Activated naive CD8-positive, alpha-beta T cell (primary cell): ENCODE measurements around the gene PCYT2.

ENCODE experiments used
- H3K27ac Mint-ChIP-seq: one replicate; pipeline ENCODE4 v1.8.0; 2021; ENCODE audit warnings: mixed read lengths
- H3K27me3 Mint-ChIP-seq: one replicate; pipeline ENCODE4 v1.8.0; 2021; ENCODE audit warnings: mixed read lengths
- H3K36me3 Mint-ChIP-seq: one replicate; pipeline ENCODE4 v1.8.0; 2021; ENCODE audit warnings: mixed read lengths
- H3K4me1 Mint-ChIP-seq: one replicate; pipeline ENCODE4 v1.8.0; 2021; ENCODE audit warnings: low read depth, mixed read lengths
- H3K4me3 Mint-ChIP-seq: one replicate; pipeline ENCODE4 v1.8.0; 2021; ENCODE audit warnings: mild to moderate bottlenecking, mixed read lengths
- H3K9me3 Mint-ChIP-seq: one replicate; pipeline ENCODE4 v1.8.0; 2021; ENCODE audit warnings: low read depth, mixed read lengths

The PCYT2 gene

DNA sequence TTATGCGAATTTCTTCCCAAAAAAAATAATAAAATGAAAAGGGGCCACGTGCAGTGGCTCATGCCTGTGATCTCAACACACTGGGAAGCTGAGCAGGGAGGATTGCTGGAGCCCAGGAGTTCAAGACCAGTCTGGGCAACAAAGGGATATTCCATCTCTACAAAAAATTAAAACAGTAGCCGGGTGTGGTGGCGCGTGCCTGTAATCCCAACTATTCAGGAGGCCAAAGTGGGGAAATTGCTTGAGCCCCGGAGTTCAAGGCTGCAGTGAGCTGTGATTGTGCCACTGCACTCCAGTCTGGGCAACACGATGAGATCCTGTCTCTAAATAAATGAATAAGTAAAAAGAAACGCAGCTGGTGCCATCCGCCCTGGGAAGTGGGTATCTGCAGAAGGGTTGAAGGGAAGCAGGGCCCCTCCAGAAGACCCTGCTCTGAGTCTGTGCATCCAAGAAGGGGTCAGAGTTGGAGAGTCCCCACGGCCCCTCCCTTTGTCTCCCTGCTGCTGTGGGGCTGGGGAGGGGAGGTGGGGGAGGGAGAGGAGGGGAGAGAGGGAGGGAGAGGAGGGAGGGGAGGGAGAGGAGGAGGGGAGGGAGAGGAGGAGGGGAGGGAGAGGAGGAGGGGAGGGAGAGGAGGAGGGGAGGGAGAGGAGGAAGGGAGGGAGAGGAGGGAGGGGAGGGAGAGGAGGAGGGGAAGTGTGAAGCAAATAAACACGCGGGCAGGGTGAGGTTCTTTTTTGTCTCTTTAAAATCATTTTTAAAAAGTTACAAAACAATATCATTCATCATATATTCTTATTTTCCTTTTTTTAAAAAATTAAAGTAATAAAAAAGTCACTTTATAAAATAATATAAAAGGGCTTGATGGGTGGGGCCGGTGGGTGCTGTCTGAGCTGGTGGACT is 40.8 kb upstream of the PCYT2 start:
- Mint-ChIP-seq H3K9me3 (no peaks in the 10 kb centered on the region), H3K36me3 (no peaks in the 10 kb centered on the region), H3K4me1 (peaks cover 5% of the 10 kb centered on the region), H3K27ac (no peak overlapping the region), H3K4me3 (no peak overlapping the region), H3K27me3 (no peaks in the 10 kb centered on the region)

DNA sequence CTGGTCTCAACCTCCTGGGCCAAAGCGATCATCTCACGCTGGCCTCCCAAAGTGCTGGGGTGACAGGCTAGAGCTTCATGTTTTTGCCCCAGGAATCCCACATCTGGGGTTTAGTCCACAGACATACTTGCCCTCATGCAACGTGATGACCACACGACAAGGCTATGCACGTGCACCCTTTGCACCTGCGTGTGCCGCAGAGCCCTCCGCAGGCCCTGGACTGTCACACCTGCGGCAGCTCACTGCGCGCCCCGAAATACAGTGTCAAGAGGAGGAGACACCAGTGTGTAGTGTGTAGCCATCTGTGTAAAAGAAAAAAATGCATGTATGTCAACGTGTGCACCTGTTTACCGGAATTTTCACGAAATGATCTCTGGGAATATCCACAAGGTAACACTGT is 39.3 kb upstream of the PCYT2 start:
- H3K4me1 Mint-ChIP-seq = peaks cover 5% of the 10 kb centered on the region
- H3K36me3 Mint-ChIP-seq = no peaks in the 10 kb centered on the region

DNA sequence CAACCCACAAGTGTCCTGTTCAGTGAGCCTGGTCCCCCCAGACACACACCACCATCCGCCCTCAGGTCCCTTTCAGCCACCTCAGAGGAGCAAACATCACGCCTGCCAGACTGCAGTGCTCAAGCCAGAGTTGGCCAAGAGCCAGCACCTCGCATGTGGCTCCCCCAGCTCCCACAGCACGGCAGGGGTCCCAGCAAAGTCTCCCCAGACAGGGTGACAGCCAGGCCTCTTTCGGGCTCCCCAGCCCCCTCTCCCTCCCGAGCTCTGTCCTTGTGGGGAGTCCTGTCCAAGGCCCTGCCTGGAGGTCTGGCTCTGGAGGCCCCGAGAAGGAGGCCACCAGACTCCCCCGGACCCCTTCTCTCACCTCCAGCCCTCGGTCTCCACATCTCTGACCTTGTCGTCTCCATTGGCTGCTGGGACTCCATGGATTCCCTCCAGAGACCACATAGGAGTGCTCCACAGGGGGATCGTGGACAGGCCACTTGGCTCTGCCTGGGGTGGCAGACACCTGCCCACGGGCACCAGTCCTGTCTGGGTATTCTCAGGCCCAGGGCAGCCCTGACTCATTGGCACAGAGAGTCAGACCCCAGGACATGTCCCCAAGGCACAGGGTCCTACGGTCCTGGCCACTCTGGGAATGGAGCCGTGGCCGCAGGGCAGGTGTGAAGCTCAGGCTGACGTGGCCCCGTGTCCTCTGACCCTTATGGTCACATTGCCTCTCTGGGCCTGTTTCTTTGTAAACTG is 37.6 kb upstream of the PCYT2 start:
- no peaks in the 10 kb centered on the region for H3K36me3 Mint-ChIP-seq
- no peaks in the 10 kb centered on the region for H3K9me3 Mint-ChIP-seq
- H3K4me3 Mint-ChIP-seq = no peak overlapping the region
- no peaks in the 10 kb centered on the region for H3K27me3 Mint-ChIP-seq
- peaks cover 5% of the 10 kb centered on the region for H3K4me1 Mint-ChIP-seq
- no peak overlapping the region for H3K27ac Mint-ChIP-seq

More for the DNA sequence above, 39.3 kb upstream of the PCYT2 start:
- no peaks in the 10 kb centered on the region for H3K27me3 Mint-ChIP-seq
- no peak overlapping the region for H3K27ac Mint-ChIP-seq
- H3K9me3 Mint-ChIP-seq = no peaks in the 10 kb centered on the region
- H3K4me3 Mint-ChIP-seq = no peak overlapping the region

DNA sequence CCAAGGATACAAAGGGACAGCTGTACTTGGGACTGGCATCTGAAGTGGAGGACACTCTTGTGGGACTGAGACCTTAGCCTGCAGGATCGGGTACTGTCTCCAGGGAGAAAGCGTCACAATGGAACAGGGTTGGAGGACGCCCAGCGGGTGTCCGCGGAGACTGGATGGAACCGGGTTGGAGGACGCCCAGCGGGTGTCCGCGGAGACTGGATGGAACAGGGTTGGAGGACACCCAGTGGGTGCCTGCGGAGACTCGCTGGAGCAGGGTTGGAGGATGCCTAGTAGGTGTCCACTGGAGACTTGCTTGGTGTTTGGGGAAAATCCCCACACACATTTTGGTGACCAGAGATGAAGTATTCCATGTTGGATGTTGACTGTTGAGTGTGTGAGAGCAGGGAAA is 36.0 kb upstream of the PCYT2 start, which contains the start of gene MYADML2:
MYADML2 (minus strand) TSS at position 45 of the 400 bp plus-strand sequence. CDS start 5,492 bp downstream, outside the sequence.
- H3K27me3 Mint-ChIP-seq = no peaks in the 10 kb centered on the region
- H3K4me3 Mint-ChIP-seq = no peak within 1 kb of the TSS
- H3K27ac Mint-ChIP-seq = no peak within 1 kb of the TSS
- no peaks in the 10 kb centered on the region for H3K36me3 Mint-ChIP-seq
- H3K4me1 Mint-ChIP-seq = peaks cover 5% of the 10 kb centered on the region
- H3K9me3 Mint-ChIP-seq = no peaks in the 10 kb centered on the region

DNA sequence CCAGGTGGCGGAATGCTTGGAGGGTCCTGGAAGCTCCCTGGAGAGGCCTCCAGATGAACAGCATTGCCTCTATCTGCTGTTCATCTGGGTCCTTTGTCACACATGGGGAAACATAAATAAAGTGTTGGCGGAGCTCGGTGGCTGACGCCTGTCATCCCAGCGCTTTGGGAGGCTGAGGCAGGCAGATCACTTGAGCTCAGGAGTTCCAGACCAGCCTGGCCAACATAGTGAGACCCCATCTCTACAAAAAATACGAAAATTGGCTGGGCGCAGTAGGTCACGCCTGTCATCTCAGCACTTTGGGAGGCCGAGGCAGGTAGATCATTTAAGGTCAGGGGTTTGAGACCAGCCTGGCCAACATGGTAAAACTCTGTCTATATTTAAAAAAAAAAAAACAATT is 33.7 kb upstream of the PCYT2 start:
- H3K27me3 Mint-ChIP-seq = no peaks in the 10 kb centered on the region
- no peak overlapping the region for H3K27ac Mint-ChIP-seq
- no peaks in the 10 kb centered on the region for H3K36me3 Mint-ChIP-seq
- H3K4me1 Mint-ChIP-seq = no peaks in the 10 kb centered on the region
- H3K9me3 Mint-ChIP-seq = no peaks in the 10 kb centered on the region
- H3K4me3 Mint-ChIP-seq = no peak overlapping the region

DNA sequence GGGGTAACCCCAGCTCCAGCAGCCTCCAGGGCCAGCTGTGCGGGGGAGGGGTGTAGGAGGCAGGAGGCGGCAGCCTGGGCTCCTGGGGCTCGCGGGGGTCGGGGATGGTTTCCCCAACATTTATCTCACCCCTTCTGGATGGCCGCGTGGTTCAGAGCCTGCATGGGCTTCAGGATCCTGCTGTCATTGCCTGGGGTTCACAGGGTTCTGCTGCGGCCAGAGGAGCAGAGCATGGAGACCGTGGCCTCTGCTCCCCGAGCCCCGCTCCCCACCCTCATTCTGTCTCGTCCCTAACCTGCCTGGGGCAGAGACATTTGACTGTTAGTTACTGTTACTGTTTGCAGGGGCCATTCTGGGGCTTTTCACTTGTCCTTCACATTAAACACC is 31.0 kb upstream of the PCYT2 start:
- H3K36me3 Mint-ChIP-seq = no peaks in the 10 kb centered on the region
- H3K27me3 Mint-ChIP-seq = no peaks in the 10 kb centered on the region
- no peaks in the 10 kb centered on the region for H3K9me3 Mint-ChIP-seq
- no peak overlapping the region for H3K27ac Mint-ChIP-seq
- H3K4me3 Mint-ChIP-seq = no peak overlapping the region
- H3K4me1 Mint-ChIP-seq = peaks cover 5% of the 10 kb centered on the region

DNA sequence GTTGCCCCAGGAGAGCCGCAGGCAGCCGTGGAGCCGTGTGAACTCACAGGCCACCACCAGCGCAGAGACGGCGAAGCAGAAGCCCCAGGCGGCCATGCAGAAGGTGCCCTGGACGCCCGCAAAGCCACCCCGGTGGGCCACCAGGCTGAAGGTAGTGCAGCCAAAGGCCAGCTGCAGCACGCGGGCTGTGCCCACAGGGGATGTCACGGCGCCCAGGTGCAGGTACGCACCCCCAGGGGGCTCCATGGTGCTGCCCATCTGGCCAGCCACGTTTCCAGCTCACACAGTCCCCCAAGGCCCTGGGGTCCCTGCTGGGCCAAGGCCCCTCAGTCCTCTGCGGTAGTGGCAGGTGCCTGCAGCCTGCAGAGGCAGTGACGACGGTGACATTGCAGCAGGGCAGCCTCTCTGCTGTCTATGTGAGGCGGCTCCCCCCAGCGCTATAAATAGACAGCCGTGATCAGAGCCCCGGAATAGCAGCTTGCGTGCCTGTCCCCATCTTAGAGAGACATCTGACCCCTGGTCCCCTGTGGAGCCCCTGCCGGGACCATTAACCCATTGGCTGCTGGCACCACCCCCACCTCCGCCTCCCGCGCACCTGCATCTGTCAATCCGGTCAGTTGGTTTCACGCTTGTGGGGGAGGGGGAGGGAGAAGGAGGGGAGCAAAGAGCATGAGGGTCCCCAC is 30.4 kb upstream of the PCYT2 start:
- Mint-ChIP-seq H3K9me3 (no peaks in the 10 kb centered on the region), H3K27me3 (no peaks in the 10 kb centered on the region), H3K4me3 (no peak overlapping the region), H3K4me1 (peaks cover 5% of the 10 kb centered on the region), H3K36me3 (no peaks in the 10 kb centered on the region), H3K27ac (no peak overlapping the region)

DNA sequence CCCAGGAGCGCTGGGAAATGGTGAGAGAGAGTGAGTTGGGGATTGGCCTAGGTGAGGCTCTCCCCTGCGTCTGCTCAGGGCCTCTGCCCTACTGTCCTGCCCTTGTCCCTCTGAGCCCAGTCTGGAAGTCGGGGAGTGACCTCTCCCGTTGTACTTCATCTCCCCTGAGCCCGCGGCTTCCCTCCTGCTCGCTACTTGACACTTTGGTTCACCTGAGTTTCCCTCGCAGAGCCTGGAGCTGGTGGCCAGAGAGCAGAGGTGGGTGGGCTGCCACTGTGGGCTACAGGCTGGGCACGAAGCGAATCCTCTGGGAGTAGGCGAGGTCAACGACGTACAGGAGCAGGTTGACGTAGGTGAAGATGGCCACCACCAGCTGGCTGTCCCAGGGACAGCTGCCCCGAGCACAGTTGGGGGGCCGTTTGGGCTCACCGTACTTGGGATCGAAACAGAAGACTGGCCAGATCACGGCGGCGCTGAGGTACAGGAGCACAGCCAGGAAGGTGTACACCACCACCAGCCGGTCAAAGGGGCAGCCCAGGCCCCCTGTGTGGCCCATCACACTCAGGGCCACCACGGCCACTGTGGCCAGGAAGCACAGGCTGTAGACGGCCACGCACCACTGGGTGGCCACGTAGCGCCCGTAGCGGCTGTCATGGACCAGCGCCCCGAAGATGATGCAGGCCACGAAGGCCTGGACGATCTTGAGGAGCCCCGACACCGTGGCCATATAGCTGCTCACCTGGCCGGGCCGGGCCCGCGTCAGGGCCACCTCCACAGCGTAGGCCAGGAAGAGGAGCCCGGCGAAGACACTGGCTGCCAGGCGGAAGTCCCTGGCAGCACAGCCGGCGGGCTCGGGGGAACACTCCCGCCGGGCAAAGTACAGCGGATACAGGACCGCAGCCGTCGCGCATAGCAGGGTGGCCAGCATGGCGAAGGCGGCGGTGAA is 29.6 kb upstream of the PCYT2 start:
- no peaks in the 10 kb centered on the region for H3K36me3 Mint-ChIP-seq

DNA sequence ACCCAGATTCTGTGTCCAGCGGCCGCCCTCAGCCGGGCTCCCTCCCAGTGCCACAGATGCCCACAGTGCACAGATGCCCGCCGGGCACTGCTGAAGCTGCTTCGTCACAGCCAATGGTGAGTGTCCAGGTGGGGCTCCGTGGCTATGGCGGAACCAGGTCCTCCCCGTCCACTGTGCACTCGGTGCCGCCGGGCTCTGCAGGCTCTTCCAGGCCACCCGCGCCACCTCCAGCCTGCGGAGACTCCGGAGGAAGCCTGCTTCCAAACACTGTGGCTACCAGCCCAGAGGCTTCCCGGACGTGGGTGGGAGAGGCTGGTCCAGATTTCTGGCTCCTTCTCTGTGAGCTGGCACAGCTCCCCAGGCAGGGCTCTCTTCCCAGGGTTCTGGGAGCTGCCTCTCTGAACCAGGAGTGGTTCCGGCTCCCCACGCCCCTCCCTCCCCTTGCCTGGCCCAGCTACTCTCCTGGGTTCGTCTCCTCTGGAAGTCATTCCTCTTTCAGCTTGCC is 28.7 kb upstream of the PCYT2 start:
- Mint-ChIP-seq H3K9me3 (no peaks in the 10 kb centered on the region), H3K4me3 (no peak overlapping the region), H3K36me3 (no peaks in the 10 kb centered on the region), H3K4me1 (peaks cover 10% of the 10 kb centered on the region), H3K27me3 (no peaks in the 10 kb centered on the region), H3K27ac (no peak overlapping the region)

More for the DNA sequence above, 29.6 kb upstream of the PCYT2 start:
- H3K4me1 Mint-ChIP-seq = peaks cover 7% of the 10 kb centered on the region
- no peak overlapping the region for H3K4me3 Mint-ChIP-seq
- H3K27ac Mint-ChIP-seq = no peak overlapping the region
- no peaks in the 10 kb centered on the region for H3K9me3 Mint-ChIP-seq
- H3K27me3 Mint-ChIP-seq = no peaks in the 10 kb centered on the region

DNA sequence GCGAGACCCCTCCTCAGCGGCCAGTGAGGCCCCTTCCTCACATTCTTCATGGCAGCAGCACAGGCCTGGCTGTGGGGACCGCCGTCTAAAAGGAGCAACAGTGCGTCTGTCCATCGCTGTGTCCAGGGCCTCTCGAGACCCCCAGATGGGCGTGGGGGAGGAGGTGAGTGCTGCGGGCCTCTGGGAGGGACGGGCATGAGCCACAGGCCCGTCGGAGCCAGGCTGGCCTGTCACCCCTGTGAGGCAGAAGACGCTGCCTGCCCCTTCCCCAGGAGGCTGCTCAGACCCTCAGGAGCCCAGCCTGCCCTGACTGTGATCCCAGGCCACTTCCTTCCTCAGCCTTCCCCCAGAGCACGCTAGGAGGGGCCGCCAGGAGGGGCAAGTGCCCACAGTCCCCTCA is 28.0 kb upstream of the PCYT2 start:
- H3K27me3 Mint-ChIP-seq = no peaks in the 10 kb centered on the region

DNA sequence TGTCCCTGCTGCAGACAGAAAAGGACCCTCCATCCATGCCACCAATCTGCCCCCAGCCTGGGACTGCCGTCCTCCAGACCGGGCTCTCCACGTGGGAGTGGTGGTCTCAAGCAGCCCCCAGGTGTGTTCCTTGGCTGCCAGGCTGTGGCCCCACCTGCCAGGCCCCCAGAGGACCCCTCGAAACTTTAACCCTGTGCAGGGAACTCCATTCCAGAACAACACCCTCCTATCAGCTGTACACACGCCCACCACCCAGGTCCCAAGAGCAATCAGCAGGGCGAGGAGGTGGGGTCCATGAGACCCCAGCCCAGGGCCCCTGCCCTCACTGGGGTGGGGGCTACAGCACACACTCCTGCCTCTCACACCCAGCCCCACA is 24.5 kb upstream of the PCYT2 start:
- Mint-ChIP-seq H3K9me3 (no peaks in the 10 kb centered on the region), H3K27me3 (no peaks in the 10 kb centered on the region), H3K27ac (no peak overlapping the region), H3K4me1 (peaks cover 22% of the 10 kb centered on the region), H3K4me3 (peak overlapping the region; percentile 88), H3K36me3 (no peaks in the 10 kb centered on the region)

More for the DNA sequence above, 28.0 kb upstream of the PCYT2 start:
- Mint-ChIP-seq H3K4me1 (peaks cover 10% of the 10 kb centered on the region), H3K4me3 (no peak overlapping the region), H3K27ac (no peak overlapping the region), H3K36me3 (no peaks in the 10 kb centered on the region), H3K9me3 (no peaks in the 10 kb centered on the region)

DNA sequence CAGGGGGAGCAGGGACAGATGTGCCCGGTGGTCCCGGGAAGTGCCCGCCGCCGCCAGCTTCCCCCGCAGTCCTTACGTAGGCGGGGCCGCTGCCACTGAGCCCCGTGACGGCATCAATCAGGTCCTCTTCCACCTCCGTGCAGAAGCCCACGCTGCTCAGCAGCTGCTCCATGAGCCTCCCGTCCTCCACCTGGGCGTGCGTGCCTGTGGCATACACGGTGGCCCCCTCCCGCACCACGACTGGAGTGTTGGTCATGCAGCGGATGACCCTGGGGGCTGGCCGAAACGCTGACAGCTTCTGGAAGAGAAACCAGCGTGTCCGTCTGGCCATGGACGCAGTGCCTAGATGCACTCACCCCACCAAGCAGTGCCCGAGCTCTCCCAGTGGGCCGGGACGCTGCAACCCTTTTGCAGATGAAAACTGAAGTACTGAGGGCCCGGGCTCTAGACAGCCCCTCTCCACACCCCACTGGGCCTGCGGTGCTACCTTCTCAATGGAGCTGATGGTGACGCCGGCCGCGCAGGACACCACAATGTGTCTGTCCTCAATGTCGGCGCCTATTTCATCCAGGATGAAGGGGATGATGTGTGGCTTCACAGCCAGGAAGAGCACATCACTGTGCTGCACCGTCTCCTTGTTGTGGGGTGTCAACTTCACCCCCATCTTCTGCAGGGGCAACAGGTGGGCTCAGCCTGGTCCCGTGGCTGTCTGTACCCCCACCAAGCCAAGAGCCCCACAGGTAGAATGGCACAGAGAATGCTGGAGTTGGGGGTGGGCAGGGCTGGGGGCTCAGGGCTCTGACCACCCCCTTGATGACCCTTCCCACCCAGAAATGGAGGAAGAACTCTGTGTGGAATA is 23.9 kb upstream of the PCYT2 start:
- Mint-ChIP-seq H3K36me3 (no peaks in the 10 kb centered on the region), H3K4me1 (peaks cover 22% of the 10 kb centered on the region), H3K9me3 (no peaks in the 10 kb centered on the region), H3K27ac (no peak overlapping the region), H3K4me3 (peak overlapping the region; percentile 88), H3K27me3 (no peaks in the 10 kb centered on the region)

DNA sequence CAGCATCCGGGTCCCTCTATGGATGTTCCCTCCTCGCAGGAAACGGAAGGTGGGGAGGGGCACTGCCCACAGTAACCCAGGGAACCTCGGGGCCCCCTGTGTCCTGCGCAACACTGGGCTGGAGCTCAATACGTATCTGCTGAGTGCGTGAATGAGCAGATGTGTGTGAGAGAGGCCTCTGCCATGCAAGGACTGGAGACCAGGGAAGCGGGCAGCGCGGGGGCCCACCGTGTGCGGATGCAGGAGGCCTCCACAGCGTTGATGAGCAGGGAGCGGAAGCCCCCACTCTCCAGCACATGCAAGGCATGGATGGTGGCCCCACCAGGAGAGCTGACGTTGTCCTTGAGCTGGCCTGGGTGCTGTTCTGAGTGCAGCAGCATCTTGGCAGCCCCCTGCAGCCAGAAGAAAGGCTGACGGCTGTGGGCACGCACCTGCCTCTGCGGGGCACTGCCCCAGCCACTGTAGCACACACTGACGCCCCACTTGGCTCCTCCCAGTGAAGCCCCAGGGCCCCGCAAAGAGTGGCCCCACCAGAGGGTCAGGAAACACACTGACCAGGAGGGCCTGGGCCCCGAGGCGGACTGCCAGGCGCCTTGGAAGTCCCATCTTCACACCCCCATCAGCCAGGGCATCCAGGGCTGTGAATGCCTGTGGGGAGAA is 23.0 kb upstream of the PCYT2 start:
- no peak overlapping the region for H3K27ac Mint-ChIP-seq
- no peaks in the 10 kb centered on the region for H3K36me3 Mint-ChIP-seq
- peaks cover 22% of the 10 kb centered on the region for H3K4me1 Mint-ChIP-seq
- H3K4me3 Mint-ChIP-seq = no peak overlapping the region
- no peaks in the 10 kb centered on the region for H3K9me3 Mint-ChIP-seq
- no peaks in the 10 kb centered on the region for H3K27me3 Mint-ChIP-seq
